ENCODE data around the gene DNAI1.

- TF ChIP-seq CTCF (IDR thresholded peaks at IDR 0.05; ENCODE audit: insufficient read depth, low read length) (no peak), REST (IDR thresholded peaks at IDR 0.05; ENCODE audit: insufficient replicate concordance, low read depth) (no peak), GABPA (IDR thresholded peaks at IDR 0.05; ENCODE audit: low read depth) (no peak), POLR2AphosphoS5 (IDR thresholded peaks at IDR 0.05; ENCODE audit: low read depth) (no peak)
Measured at GRCh38 chr9:34451135-34451534, 7.5 kb upstream of the DNAI1 start.
